HepG2 (cell line): Measurements from ENCODE around the gene NTSR2. TPM values are rescaled to one million over a fixed set of nuclear protein-coding genes. Genes with fewer than 3 reads are reported as not detected.

Source experiments
- CBFB ChIP-seq: sonication (generic); formaldehyde crosslinking; IDR thresholded peaks from 2 replicates; pipeline ENCODE4 v1.4.0; 2020; ENCODE audit warnings: missing genetic modification reagents
- FOXA1 ChIP-seq, 2 experiments: fragments of 450-650 bp in 1 of 2; sonication (generic) in 1 of 2; formaldehyde crosslinking in 1 of 2; IDR thresholded peaks; 2 replicates each; pipeline versions ENCODE4 v1.4.0 to v1.6.1; 2016 to 2020; ENCODE audit warnings: missing genetic modification reagents in 1 of 2
- MATR3 ChIP-seq: sonication (generic); formaldehyde crosslinking; IDR thresholded peaks from 2 replicates; pipeline ENCODE4 v1.4.0; 2020; ENCODE audit warnings: missing genetic modification reagents
- NFIB ChIP-seq: sonication (generic); formaldehyde crosslinking; IDR thresholded peaks from 2 replicates; pipeline ENCODE4 v1.9.0; 2021; ENCODE audit warnings: missing genetic modification reagents, mild to moderate bottlenecking, borderline replicate concordance
- PAF1 ChIP-seq: IDR thresholded peaks from 2 replicates; pipeline ENCODE4 v1.6.1; 2016; ENCODE audit warnings: missing genetic modification reagents, missing compliant biosample characterization
- RORA ChIP-seq: sonication (generic); formaldehyde crosslinking; IDR thresholded peaks from 2 replicates; pipeline ENCODE4 v1.5.0; 2020; ENCODE audit warnings: mild to moderate bottlenecking, missing genetic modification reagents, moderate library complexity
- SALL1 ChIP-seq: sonication (generic); formaldehyde crosslinking; IDR thresholded peaks from 2 replicates; pipeline ENCODE4 v1.8.0; 2022; ENCODE audit warnings: mild to moderate bottlenecking, missing genetic modification reagents
- ZBTB20 ChIP-seq: sonication (generic); formaldehyde crosslinking; IDR thresholded peaks from 2 replicates; pipeline ENCODE4 v1.8.1; 2023; ENCODE audit warnings: missing genetic modification reagents, low read depth, mild to moderate bottlenecking, borderline replicate concordance
- ZBTB34 ChIP-seq: sonication (generic); formaldehyde crosslinking; IDR thresholded peaks from 2 replicates; pipeline ENCODE4 v1.8.0; 2022; ENCODE audit warnings: mild to moderate bottlenecking, missing genetic modification reagents
- ZNF33A ChIP-seq: sonication (generic); formaldehyde crosslinking; IDR thresholded peaks from 2 replicates; pipeline ENCODE4 v1.5.1; 2020; ENCODE audit warnings: missing genetic modification reagents, mild to moderate bottlenecking, moderate library complexity, borderline replicate concordance
- ZNF510 ChIP-seq: sonication (generic); formaldehyde crosslinking; IDR thresholded peaks from 2 replicates; pipeline ENCODE4 v1.4.0; 2020; ENCODE audit warnings: low read depth, mild to moderate bottlenecking, missing genetic modification reagents
- ZNF782 ChIP-seq: sonication (generic); formaldehyde crosslinking; IDR thresholded peaks from 2 replicates; pipeline ENCODE4 v1.4.0; 2020; ENCODE audit warnings: missing genetic modification reagents, mild to moderate bottlenecking, borderline replicate concordance
- polyA plus RNA-seq, 8 experiments: library from polyadenylated mRNA; depleted of rRNA in 3 of 8; stranded (reverse) in 7 of 8; unstranded in 1 of 8; fragments of >200 nt; fragmentation: Illumina TruSeq in 4 of 8; extraction: Trizol in 4 of 8; gene quantifications; 2 replicates each; pipeline versions ENCODE4 v1.2.1 to v1.2.3, GENCODE V29; 2011 to 2016; ENCODE audit warnings: low read depth in 4 of 8, missing spikeins in 1 of 8, mixed read lengths in 1 of 8; ENCODE audit not compliant: insufficient read depth in 1 of 8
- total RNA-seq, 5 experiments: library from RNA; depleted of rRNA; stranded (reverse); fragments of >200 nt; fragmentation: Illumina TruSeq; extraction: Trizol; gene quantifications; 2 replicates each; pipeline ENCODE4 v1.2.3, GENCODE V29; 2016; ENCODE audit warnings: low read depth in 1 of 5
- TF ChIP-seq, protein P1 (sequence below): sonication (generic); formaldehyde crosslinking; conservative IDR thresholded peaks from 2 replicates; pipeline ENCODE4 v1.4.0; 2020; ENCODE audit warnings: missing genetic modification reagents
- TF ChIP-seq, protein P2 (sequence below): IDR thresholded peaks from 2 replicates; pipeline ENCODE4 v1.4.0; 2020; ENCODE audit warnings: mild to moderate bottlenecking, missing genetic modification reagents
- TF ChIP-seq, protein P3 (sequence below): sonication (generic); formaldehyde crosslinking; IDR thresholded peaks from 2 replicates; pipeline ENCODE4 v1.8.0; 2022; ENCODE audit warnings: missing genetic modification reagents, low read depth, mild to moderate bottlenecking, borderline replicate concordance

Gene NTSR2
- total and polyA plus RNA-seq, 2 of the 13 experiments (the other 11 are each of a cell fraction or from before 2014, with no cell fraction given) = not detected

DNA sequence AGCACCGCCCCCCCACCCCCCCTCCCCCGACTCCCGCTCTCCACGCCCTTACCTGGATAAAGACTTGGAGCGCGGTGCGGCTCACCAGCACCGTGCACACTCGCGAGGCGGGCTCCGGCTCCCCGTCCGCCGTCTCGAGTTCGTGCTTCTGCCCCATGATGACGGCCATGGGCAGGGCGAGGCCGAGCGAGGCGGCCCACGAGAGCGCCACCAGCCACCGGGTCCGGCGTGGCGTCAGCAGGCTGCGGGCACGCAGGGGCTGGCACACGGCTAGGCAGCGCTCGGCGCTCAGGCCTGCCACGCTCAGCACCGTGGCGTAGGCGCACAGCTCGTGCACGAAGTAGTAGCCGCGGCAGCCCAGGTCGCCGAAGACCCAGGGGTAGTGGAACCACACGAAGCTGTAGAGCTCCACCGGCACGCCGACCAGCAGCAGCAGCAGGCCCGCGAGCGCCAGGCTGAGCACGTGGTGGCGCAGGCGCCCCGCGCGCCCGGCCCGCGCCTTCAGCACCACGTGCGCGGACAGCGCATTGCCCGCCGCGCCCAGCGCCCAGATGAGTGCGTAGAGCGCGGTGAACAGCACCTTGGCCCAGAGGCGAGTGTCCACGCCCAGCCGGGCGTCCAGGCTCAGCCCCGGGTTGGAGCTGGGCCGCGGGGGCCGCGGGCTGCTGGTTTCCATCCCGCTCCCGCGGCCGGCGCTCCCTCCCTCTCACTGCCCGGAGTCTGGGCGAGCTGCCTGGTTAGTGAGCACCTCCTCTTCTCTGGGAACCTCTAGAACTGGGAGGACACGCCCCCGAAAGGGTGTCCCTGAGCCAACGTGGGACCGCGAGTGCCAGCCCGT, at the start of gene NTSR2 (continued):
- TF ChIP-seq ZBTB34 (CRISPR knock-in tag) = peak; percentile 95
- TF ChIP-seq ZBTB20 (CRISPR knock-in tag) = peak; percentile 79
- TF ChIP-seq ZNF782 (CRISPR knock-in tag) = peak; percentile 99
- TF ChIP-seq NFIB (CRISPR knock-in tag) = no peak
- TF ChIP-seq MATR3 (CRISPR knock-in tag) = no peak
- TF ChIP-seq, protein P1, sequence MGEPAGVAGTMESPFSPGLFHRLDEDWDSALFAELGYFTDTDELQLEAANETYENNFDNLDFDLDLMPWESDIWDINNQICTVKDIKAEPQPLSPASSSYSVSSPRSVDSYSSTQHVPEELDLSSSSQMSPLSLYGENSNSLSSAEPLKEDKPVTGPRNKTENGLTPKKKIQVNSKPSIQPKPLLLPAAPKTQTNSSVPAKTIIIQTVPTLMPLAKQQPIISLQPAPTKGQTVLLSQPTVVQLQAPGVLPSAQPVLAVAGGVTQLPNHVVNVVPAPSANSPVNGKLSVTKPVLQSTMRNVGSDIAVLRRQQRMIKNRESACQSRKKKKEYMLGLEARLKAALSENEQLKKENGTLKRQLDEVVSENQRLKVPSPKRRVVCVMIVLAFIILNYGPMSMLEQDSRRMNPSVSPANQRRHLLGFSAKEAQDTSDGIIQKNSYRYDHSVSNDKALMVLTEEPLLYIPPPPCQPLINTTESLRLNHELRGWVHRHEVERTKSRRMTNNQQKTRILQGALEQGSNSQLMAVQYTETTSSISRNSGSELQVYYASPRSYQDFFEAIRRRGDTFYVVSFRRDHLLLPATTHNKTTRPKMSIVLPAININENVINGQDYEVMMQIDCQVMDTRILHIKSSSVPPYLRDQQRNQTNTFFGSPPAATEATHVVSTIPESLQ (CRISPR knock-in tag) = peak; percentile 97
- TF ChIP-seq FOXA1 (IDR thresholded peaks at IDR 0.05) = no peak
- TF ChIP-seq FOXA1 (CRISPR knock-in tag; IDR thresholded peaks at IDR 0.05) = peak; percentile 22; the same call in 1 of the 2 replicates
- no peak for TF ChIP-seq PAF1
- TF ChIP-seq ZNF510 (CRISPR knock-in tag) = peak; percentile 88; the same call in 1 of the 2 replicates
- TF ChIP-seq, protein P2, sequence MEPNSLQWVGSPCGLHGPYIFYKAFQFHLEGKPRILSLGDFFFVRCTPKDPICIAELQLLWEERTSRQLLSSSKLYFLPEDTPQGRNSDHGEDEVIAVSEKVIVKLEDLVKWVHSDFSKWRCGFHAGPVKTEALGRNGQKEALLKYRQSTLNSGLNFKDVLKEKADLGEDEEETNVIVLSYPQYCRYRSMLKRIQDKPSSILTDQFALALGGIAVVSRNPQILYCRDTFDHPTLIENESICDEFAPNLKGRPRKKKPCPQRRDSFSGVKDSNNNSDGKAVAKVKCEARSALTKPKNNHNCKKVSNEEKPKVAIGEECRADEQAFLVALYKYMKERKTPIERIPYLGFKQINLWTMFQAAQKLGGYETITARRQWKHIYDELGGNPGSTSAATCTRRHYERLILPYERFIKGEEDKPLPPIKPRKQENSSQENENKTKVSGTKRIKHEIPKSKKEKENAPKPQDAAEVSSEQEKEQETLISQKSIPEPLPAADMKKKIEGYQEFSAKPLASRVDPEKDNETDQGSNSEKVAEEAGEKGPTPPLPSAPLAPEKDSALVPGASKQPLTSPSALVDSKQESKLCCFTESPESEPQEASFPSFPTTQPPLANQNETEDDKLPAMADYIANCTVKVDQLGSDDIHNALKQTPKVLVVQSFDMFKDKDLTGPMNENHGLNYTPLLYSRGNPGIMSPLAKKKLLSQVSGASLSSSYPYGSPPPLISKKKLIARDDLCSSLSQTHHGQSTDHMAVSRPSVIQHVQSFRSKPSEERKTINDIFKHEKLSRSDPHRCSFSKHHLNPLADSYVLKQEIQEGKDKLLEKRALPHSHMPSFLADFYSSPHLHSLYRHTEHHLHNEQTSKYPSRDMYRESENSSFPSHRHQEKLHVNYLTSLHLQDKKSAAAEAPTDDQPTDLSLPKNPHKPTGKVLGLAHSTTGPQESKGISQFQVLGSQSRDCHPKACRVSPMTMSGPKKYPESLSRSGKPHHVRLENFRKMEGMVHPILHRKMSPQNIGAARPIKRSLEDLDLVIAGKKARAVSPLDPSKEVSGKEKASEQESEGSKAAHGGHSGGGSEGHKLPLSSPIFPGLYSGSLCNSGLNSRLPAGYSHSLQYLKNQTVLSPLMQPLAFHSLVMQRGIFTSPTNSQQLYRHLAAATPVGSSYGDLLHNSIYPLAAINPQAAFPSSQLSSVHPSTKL (CRISPR knock-in tag) = peak; percentile 89
- TF ChIP-seq RORA (CRISPR knock-in tag) = no peak
- peak; percentile 83; the same call in 1 of the 2 replicates for TF ChIP-seq CBFB (CRISPR knock-in tag)
- TF ChIP-seq, protein P3, sequence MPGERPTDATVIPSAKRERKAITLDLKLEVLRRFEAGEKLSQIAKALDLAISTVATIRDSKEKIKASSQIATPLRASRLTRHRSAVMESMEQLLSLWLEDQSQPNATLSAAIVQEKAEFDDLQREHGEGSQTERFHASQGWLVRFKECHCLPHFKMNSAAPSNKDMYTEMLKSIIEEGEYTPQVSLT (CRISPR knock-in tag) = peak; percentile 99; the same call in 1 of the 2 replicates
- TF ChIP-seq ZNF33A (CRISPR knock-in tag) = no peak
- TF ChIP-seq SALL1 (CRISPR knock-in tag) = peak; percentile 100
